ENCODE data around the gene CACUL1. TPM values are rescaled to one million over a fixed set of nuclear protein-coding genes. Genes with fewer than 3 reads are reported as not detected.

The CACUL1 gene
- total RNA-seq, 1 experiment from 2014 or later, result 38.5 TPM

DNA sequence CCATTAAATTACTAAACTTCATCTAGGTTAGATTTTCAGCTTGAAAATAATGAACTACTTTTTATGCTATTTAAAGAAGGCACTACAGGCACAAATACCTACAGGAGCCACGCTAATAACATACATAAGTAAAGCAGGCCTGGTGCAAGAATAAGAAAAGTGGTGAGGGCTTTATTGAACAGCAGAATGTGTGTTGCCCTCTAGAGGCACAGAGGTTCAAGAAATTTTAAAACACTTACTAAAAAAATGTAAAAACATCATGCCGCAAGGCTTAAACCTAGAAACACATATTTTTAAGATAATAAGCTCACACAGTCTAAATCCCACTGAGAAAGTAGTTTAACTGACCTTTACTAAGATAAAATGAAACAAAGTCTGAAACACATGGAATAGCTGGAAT is 20.3 kb downstream of the CACUL1 start:
- WGBS (ENCODE audit: extremely low coverage, insufficient read length, low lambda C conversion rate), result no CpG with 5 or more reads among the region's 2 CpGs
- no peak overlapping the region for H4K5ac ChIP-seq (ENCODE audit: insufficient read length, low read depth, low read length)
- peaks cover 44 to 48% of the 10 kb centered on the region in 2 experiments for H3K4me1 Mint-ChIP-seq
- H3K18ac ChIP-seq (ENCODE audit: insufficient read length, low read depth, low read length), result no peak overlapping the region
- no peak overlapping the region for H3K4me3 Mint-ChIP-seq
- no peak overlapping the region for H3K23ac ChIP-seq (ENCODE audit: insufficient read length, low read depth, low read length)
- H3K27ac Mint-ChIP-seq, result no peak overlapping the region
- no peak overlapping the region for H3K9ac ChIP-seq (ENCODE audit: extremely low read depth, insufficient read length, low read length)
- H2BK5ac ChIP-seq (ENCODE audit: insufficient read length, low read length), result no peak overlapping the region
- H3T11ph ChIP-seq (ENCODE audit: low read length), result no peak overlapping the region
- no peak overlapping the region for H3K56ac ChIP-seq (ENCODE audit: insufficient read length, low read depth, low read length)
- H3K27me3 Mint-ChIP-seq (ENCODE audit: low read depth), result no peaks in the 10 kb centered on the region
- H4K8ac ChIP-seq (replicated peaks; ENCODE audit: insufficient read length, low read depth, low read length), result no peak overlapping the region
- no peak overlapping the region for H2BK120ac ChIP-seq (ENCODE audit: low read depth, low read length, poor library complexity, severe bottlenecking)
- no peak for DNase-seq
- H2BK12ac ChIP-seq (ENCODE audit: insufficient read length, low read depth, low read length), result no peak overlapping the region
- no peak overlapping the region for H3K4ac ChIP-seq (ENCODE audit: low read depth, low read length)
- TF ChIP-seq CTCF (conservative IDR thresholded peaks at IDR 0.05), result peak; percentile 43; the same call in 2 of the 3 replicates
- no peaks in the 10 kb centered on the region for H4K20me1 ChIP-seq (ENCODE audit: control insufficient read depth, insufficient read depth, insufficient read length)
- H3K4me2 ChIP-seq (ENCODE audit: insufficient read depth, insufficient read length, low read length), result no peak overlapping the region
- H2AFZ ChIP-seq (ENCODE audit: low read length), result no peak overlapping the region
- peaks cover 3% of the 10 kb centered on the region for H3K79me1 ChIP-seq (ENCODE audit: insufficient read depth, low read depth, low read length, poor library complexity, severe bottlenecking)
- H2BK15ac ChIP-seq (ENCODE audit: low read depth, low read length), result no peak overlapping the region
- H4K91ac ChIP-seq (ENCODE audit: insufficient read length, low read depth, low read length), result no peak overlapping the region
- no peaks in the 10 kb centered on the region for H3K23me2 ChIP-seq (ENCODE audit: insufficient read length, low read depth, low read length, poor library complexity, severe bottlenecking)
- H3K27ac ChIP-seq (ENCODE audit: insufficient read length, low read depth, low read length), result no peak overlapping the region
- H3K36me3 Mint-ChIP-seq (ENCODE audit: insufficient read depth in 1 of 3, low read depth in 3 of 3), result no peaks in the 10 kb centered on the region; a peak in 1 of 7 replicates
- H3K79me2 ChIP-seq (ENCODE audit: insufficient read depth, low read length), result peaks cover 34% of the 10 kb centered on the region; the same call in 1 of the 2 replicates
- H3K27me3 ChIP-seq (ENCODE audit: insufficient read depth, low read length), result no peaks in the 10 kb centered on the region
- H3K14ac ChIP-seq (ENCODE audit: insufficient read depth, low read length), result no peak overlapping the region
- no peaks in the 10 kb centered on the region for H3K9me3 ChIP-seq (ENCODE audit: control insufficient read depth, low read depth, low read length)
- H3K9me3 Mint-ChIP-seq, result no peaks in the 10 kb centered on the region
- H3K4me1 ChIP-seq (ENCODE audit: insufficient read depth, low read length), result peaks cover 11% of the 10 kb centered on the region; the same call in 1 of the 2 replicates
- no peak overlapping the region for H2BK20ac ChIP-seq (ENCODE audit: low read depth, low read length, poor library complexity, severe bottlenecking)
- no peak overlapping the region for H2AK5ac ChIP-seq (ENCODE audit: insufficient read length, low read length)

All from H9 (cell line).